GM23248 (cell line): ENCODE data around the gene FAM177A1.

Source experiments
- EZH2 ChIP-seq: fragments of 200-600 bp; sonication (generic); IDR thresholded peaks from 2 replicates; pipeline ENCODE4 v1.6.1; 2018; ENCODE audit warnings: antibody characterized with exemption, mild to moderate bottlenecking; ENCODE audit not compliant: insufficient read depth, poor library complexity, severe bottlenecking
- EZH2phosphoT487 ChIP-seq: fragments of 200-600 bp; sonication (generic); IDR thresholded peaks from 2 replicates; pipeline ENCODE4 v1.6.1; 2018; ENCODE audit warnings: antibody characterized with exemption, moderate library complexity, mild to moderate bottlenecking, low read depth; ENCODE audit not compliant: insufficient read depth

- TF ChIP-seq EZH2phosphoT487 (no peak), EZH2 (no peak)
These were observed 22.4 kb downstream of the FAM177A1 start for GRCh38 chr14:35068238-35069012.
